Large intestine (tissue), 3 donors: ENCODE data around the gene DEFB113. TPM values are rescaled to one million over a fixed set of nuclear protein-coding genes. Genes with fewer than 3 reads are reported as not detected.

Source experiments
- DNase-seq, 2 donors: peaks; one replicate each; pipeline versions ENCODE4 v3.0.0 to v3.0.0-alpha.2; 2013
- H3K27ac ChIP-seq: one replicate; pipeline ENCODE4 v1.5.1; 2013; ENCODE audit warnings: low read length
- H3K27me3 ChIP-seq: 2 replicates; pipeline ENCODE4 v1.6.1; 2013; ENCODE audit warnings: low read length; ENCODE audit not compliant: control insufficient read depth, insufficient read depth
- H3K36me3 ChIP-seq: 2 replicates; pipeline ENCODE4 v1.6.1; 2013; ENCODE audit warnings: low read length; ENCODE audit not compliant: control insufficient read depth, insufficient read depth
- H3K4me1 ChIP-seq: one replicate; pipeline ENCODE4 v1.6.1; 2013; ENCODE audit warnings: low read length; ENCODE audit not compliant: control insufficient read depth, insufficient read depth
- H3K4me3 ChIP-seq: one replicate; pipeline ENCODE4 v1.5.1; 2013; ENCODE audit warnings: low read length
- H3K9me3 ChIP-seq: one replicate; pipeline ENCODE4 v1.6.1; 2013; ENCODE audit warnings: mild to moderate bottlenecking, low read depth, low read length, moderate library complexity; ENCODE audit not compliant: control insufficient read depth
- WGBS: methylation state at CpG from one replicate; pipeline ENCODE4 v1.1.5; 2013; ENCODE audit warnings: low lambda C conversion rate; ENCODE audit not compliant: insufficient coverage; 5-methylcytosine and 5-hydroxymethylcytosine counted together
- polyA plus RNA-seq: library from polyadenylated mRNA; unstranded; fragments of 120-200 nt; gene quantifications from one replicate; pipeline ENCODE4 v1.2.1, GENCODE V29; 2013

The DEFB113 gene
- polyA plus RNA-seq, 1 donor, result not detected

DNA sequence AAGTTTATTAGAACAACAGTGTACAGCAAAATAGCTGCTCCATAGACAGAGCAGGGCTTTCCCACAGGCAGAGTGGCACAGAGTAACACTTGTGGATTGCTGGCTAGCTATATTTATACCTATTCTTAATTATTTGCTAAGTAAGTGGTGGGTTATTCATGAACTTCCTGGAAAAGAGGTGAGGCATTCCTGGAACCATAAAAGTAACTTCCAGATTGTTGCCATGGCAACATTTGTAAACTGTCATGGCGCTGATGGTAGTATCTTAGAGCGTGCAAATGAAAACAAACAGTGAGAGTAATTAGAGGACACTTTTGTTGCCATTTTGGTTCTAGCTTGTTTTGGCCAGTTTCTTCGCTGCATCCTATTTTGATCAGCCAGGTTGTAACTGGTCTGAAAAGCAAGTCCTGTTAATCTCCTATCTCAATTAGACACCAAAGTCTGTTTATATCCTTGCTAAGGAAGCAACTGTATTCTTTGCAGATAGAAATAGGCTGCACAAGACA, 29.4 kb downstream of the DEFB113 start:
- DNase-seq, result peak; percentile 87 to 96
- Histone ChIP-seq H3K9me3 (no peaks in the 10 kb centered on the region), H3K36me3 (no peaks in the 10 kb centered on the region), H3K27me3 (no peaks in the 10 kb centered on the region), H3K27ac (peak overlapping the region; percentile 86), H3K4me1 (peaks cover 11% of the 10 kb centered on the region), H3K4me3 (no peak overlapping the region)
- 0% methylated on average over 1 of the region's 3 CpGs for whole genome bisulfite sequencing

DNA sequence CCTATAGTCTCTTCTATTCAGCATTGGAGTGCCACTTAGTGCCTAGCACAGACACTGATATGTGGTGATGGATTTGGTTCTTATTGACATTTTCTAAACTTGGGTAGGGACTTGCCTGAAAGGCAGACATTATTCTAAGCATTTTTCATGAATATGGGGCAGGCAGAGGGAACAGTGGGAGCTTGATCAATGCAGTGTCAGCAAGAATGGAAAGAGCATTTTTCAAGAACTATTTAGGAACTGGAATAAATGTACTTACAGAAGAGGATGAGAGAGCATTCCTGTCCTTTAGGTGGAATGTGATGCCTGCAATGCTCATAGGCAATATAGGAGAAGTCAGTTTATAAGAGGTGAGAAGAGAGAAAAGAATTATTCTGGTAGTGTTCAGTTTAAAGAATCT, 31.6 kb downstream of the DEFB113 start:
- Histone ChIP-seq H3K4me3 (no peak overlapping the region), H3K9me3 (peaks cover 4% of the 10 kb centered on the region), H3K27me3 (no peaks in the 10 kb centered on the region), H3K27ac (no peak overlapping the region), H3K4me1 (peaks cover 11% of the 10 kb centered on the region), H3K36me3 (no peaks in the 10 kb centered on the region)
- DNase-seq, result no peak

DNA sequence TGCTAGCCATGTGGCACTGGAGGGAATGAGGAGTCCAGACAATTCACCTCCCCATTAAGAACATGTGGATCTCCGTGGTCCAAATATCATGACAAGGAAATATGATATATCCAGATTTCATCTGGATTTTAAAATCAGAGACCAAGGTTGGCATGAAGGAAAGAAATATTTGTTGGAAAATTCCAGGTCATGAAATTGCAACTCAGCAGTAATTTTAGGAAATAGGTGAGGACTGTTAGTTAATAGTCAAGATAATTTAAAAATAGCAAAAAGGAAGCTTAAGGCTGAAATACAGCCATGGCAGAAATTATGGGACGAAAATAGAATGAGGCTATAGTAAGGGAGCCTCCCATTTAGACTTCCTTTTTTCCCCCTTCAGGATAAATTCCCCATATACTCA, 32.4 kb downstream of the DEFB113 start:
- H3K27me3 ChIP-seq, result no peaks in the 10 kb centered on the region
- H3K27ac ChIP-seq, result no peak overlapping the region
- H3K4me3 ChIP-seq, result no peak overlapping the region
- H3K36me3 ChIP-seq, result no peaks in the 10 kb centered on the region
- WGBS, result 100% methylated on average over 1 of the region's 2 CpGs
- no peak for DNase-seq
- peaks cover 4% of the 10 kb centered on the region for H3K9me3 ChIP-seq
- H3K4me1 ChIP-seq, result peaks cover 13% of the 10 kb centered on the region

DNA sequence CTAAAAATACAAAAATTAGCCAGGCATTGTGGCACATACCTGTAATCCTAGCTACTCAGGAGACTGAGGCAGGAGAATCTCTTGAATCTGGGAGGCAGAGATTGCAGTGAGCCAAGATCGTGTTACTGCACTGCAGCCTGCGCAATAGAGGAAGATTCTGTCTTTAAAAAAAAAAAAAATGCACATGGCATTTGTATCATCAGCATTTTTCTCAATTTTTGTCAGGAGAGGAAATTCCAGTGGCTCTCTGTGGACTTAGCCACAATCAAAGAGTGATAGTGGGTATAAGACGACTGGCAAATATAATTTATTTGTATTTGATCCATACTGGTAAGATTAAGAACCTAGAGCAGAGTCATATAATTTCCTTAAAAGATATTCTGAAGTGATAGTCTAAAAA, 34.0 kb downstream of the DEFB113 start:
- no peak for DNase-seq
- WGBS, result 57% methylated on average over 1 of the region's 3 CpGs
- Histone ChIP-seq H3K4me3 (no peak overlapping the region), H3K36me3 (no peaks in the 10 kb centered on the region), H3K9me3 (peaks cover 4% of the 10 kb centered on the region), H3K27me3 (no peaks in the 10 kb centered on the region), H3K4me1 (peaks cover 14% of the 10 kb centered on the region), H3K27ac (no peak overlapping the region)

DNA sequence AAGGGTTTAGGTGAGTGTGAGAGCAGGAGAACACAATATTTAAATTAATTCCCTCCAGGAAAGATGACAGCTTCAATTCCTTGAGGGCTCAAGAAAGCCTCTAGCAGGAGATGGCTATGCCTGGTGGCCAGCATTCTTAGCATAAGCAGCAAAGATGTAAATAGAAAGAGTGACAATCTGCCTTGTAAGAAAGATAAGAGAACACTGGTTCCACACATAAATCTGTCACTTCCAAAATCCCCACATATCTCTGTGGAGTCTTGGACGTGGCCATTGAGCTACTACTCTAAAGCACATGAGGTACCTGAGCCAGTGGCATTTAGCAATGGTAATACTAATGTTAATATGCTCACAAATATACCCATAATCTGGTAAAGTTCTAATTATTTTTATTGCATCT, 34.7 kb downstream of the DEFB113 start:
- no peaks in the 10 kb centered on the region for H3K36me3 ChIP-seq
- H3K27me3 ChIP-seq, result no peaks in the 10 kb centered on the region
- no CpG with 5 or more reads among the region's 1 CpG for WGBS
- H3K27ac ChIP-seq, result no peak overlapping the region
- DNase-seq, result no peak
- H3K4me1 ChIP-seq, result peaks cover 13% of the 10 kb centered on the region
- H3K4me3 ChIP-seq, result no peak overlapping the region
- H3K9me3 ChIP-seq, result peaks cover 4% of the 10 kb centered on the region

DNA sequence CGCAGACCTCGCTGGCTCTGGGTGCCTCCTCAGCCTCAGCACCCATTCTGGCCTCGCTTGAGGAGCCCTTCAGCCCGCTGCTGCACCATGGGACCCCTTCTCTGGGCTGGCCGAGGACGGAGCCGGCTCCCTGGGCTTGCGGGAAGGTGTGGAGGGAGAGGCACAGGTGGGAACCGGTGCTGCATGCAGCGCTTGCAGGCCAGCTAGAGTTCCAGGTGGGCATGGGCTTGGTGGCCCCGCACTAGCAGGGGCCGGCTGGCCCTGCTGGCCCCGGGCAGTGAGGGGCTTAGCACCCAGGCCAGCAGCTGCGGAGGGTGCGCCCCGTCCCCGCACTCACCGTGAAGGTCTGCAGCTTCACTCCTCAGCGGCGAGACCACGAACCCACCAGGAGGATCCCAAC, 35.9 kb downstream of the DEFB113 start:
- H3K36me3 ChIP-seq, result no peaks in the 10 kb centered on the region
- no CpG with 5 or more reads among the region's 21 CpGs for WGBS
- no peak for DNase-seq

DNA sequence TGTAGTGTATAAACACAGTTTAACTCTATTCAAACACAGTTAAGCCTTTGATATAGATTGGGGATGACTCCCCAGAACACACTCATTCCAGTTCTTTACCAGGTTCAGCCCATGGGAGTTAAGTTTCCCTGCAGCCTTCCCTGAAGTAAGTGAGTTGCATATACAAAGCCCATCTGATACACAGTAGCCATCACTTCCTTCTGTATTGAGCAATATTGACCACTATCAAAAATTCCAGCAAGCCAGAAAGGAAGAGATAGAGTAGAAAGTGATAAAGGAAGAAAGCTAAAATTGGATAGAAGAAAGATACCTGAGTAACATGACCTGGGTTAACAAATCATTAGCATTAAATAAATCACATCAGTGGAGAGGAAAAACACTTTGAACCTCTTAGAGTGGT, 40.1 kb downstream of the DEFB113 start:
- Histone ChIP-seq H3K4me3 (no peak overlapping the region), H3K36me3 (no peaks in the 10 kb centered on the region), H3K9me3 (peaks cover 4% of the 10 kb centered on the region), H3K27me3 (no peaks in the 10 kb centered on the region), H3K4me1 (peaks cover 3% of the 10 kb centered on the region), H3K27ac (no peak overlapping the region)
- DNase-seq, result no peak

More for the DNA sequence above, 35.9 kb downstream of the DEFB113 start:
- Histone ChIP-seq H3K4me3 (no peak overlapping the region), H3K9me3 (peaks cover 4% of the 10 kb centered on the region), H3K27me3 (no peaks in the 10 kb centered on the region), H3K4me1 (peaks cover 3% of the 10 kb centered on the region), H3K27ac (no peak overlapping the region)

DNA sequence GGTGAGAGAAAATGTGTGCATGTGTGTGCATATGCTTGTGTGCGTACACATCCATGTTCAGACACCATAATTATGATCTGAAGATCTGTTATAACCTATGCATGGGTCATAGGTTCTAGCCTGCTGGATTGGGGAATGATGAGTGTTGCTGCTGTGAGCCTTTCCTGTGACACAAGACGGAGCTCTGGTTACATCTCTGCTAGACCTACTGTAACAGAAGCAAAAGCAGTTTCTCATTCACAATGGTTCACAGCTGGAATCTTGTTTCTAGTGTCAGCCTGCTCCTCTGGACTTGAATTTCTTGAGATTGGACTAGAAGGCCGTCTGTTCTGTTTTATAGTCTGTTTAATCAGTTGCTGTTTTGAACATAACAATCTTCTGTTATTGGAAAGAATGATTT, 45.6 kb downstream of the DEFB113 start:
- DNase-seq, result no peak
- WGBS, result no CpG with 5 or more reads among the region's 3 CpGs
- H3K36me3 ChIP-seq, result no peaks in the 10 kb centered on the region
- no peaks in the 10 kb centered on the region for H3K9me3 ChIP-seq
- no peaks in the 10 kb centered on the region for H3K27me3 ChIP-seq
- no peak overlapping the region for H3K27ac ChIP-seq
- H3K4me1 ChIP-seq, result no peaks in the 10 kb centered on the region
- H3K4me3 ChIP-seq, result no peak overlapping the region

DNA sequence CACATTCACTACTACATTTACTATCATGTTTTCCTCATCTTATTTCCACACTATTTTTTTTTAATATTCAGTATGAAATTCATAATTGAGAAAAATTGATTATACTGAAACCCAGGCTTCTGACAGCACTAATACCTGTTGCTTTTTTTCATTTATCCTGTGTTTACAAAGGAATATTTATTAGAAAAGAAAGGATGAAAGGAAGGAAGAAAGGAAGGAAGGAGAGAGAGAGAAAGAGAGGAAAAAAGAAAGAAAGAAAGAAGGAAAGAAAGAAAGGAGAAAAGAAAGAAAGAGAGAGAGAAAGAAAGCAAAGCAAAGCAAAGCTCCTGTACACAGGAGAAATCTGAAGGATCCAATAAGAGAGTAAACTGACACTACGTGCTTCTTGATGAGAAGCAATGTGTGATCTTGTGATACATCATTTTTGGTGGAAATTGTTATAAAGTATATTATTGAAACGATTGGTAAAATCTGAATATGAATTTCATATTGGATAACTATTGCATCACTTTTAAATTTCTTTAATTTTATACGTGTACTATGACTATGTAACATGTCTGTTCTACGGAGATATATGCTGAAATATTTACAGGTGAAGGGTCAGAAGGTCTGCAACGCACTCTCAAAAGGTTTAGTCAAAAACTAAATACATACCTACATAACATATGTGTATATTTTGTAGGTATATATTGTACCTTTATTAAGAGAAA, 49.3 kb downstream of the DEFB113 start:
- H3K27me3 ChIP-seq, result no peaks in the 10 kb centered on the region
- H3K36me3 ChIP-seq, result no peaks in the 10 kb centered on the region
- no peak overlapping the region for H3K4me3 ChIP-seq
- WGBS, result 86% methylated on average over 1 of the region's 5 CpGs
- DNase-seq, result no peak
- no peaks in the 10 kb centered on the region for H3K9me3 ChIP-seq
- no peak overlapping the region for H3K27ac ChIP-seq
- no peaks in the 10 kb centered on the region for H3K4me1 ChIP-seq

DNA sequence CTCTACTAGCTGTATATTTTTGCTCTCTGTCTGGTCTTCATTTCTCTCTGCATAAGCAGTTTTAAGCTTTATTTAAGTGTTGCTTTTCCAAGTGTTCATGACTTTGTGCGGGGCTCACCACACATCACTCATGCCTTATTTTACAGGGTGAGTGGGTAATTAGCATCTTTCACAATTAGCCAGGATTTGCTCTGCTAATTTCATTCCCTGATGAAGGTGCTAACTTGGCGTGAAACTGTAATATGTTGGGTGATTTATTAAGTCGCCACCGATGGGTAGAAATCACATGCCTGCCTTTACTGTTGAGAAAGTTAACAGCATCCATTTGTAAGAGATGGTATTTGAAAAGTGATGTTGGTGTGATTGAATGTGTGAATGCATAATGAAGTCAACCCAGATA, 50.2 kb downstream of the DEFB113 start:
- no peaks in the 10 kb centered on the region for H3K27me3 ChIP-seq
- no peaks in the 10 kb centered on the region for H3K9me3 ChIP-seq
- H3K27ac ChIP-seq, result no peak overlapping the region
- DNase-seq, result no peak
- H3K36me3 ChIP-seq, result no peaks in the 10 kb centered on the region
- no peak overlapping the region for H3K4me3 ChIP-seq
- 86% methylated on average over 1 of the region's 4 CpGs for WGBS
- H3K4me1 ChIP-seq, result no peaks in the 10 kb centered on the region

DNA sequence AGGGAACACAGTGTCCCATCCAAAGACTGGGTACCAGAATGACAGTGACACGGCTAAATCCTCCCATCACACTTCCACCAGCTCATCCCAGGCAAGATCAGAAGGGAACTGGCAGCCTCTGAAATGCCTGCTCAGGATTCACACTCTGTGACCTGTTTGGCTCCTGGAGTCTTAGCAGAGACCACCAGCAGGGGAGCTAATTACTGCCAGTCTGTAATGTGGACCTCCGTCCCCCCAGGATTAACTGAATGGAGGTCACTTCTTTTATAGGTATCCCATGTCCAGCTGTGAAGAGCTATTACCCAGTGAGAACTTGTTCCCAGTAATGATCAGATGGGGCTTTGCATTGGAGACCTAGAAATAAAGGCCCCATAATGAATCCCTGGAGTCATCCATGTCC, 50.6 kb downstream of the DEFB113 start:
- WGBS, result no CpG with 5 or more reads among the region's 2 CpGs
- no peak for DNase-seq
- H3K9me3 ChIP-seq, result no peaks in the 10 kb centered on the region

More for the DNA sequence above, 50.6 kb downstream of the DEFB113 start:
- no peak overlapping the region for H3K27ac ChIP-seq
- H3K4me1 ChIP-seq, result no peaks in the 10 kb centered on the region
- H3K36me3 ChIP-seq, result no peaks in the 10 kb centered on the region
- H3K4me3 ChIP-seq, result no peak overlapping the region
- H3K27me3 ChIP-seq, result no peaks in the 10 kb centered on the region
